ENCODE measurements around the gene GAREM1. TPM values are rescaled to one million over a fixed set of nuclear protein-coding genes. Genes with fewer than 3 reads are reported as not detected.

GAREM1 gene
- total and polyA plus RNA-seq, 2 donors (not counting 1 experiment from before 2014, with no cell fraction given): 0.92 to 1.5 TPM

- TF ChIP-seq EZH2 (IDR thresholded peaks at IDR 0.05; ENCODE audit: low read length, missing control alignments) (no peak), CTCF (conservative IDR thresholded peaks at IDR 0.05 in 1 of 2, IDR thresholded peaks at IDR 0.05 in 1 of 2; ENCODE audit: low read depth in 1 of 2, low read length in 2 of 2) (no peak)
- Histone ChIP-seq H3K9ac (ENCODE audit: insufficient read depth, low read length) (no peak overlapping the region), H3K4me1 (ENCODE audit: control insufficient read depth, extremely low read depth, insufficient read depth, low read length) (no peaks in the 10 kb centered on the region)
These were observed 31.4 kb downstream of the GAREM1 start for GRCh38 chr18:32439241-32439640.

GRCh38 chr18:32438173-32438572 is 32.5 kb downstream of the GAREM1 start:
- H3K9me3 ChIP-seq (ENCODE audit: control insufficient read depth, insufficient read depth, low read depth, low read length): no peaks in the 10 kb centered on the region
- TF ChIP-seq EZH2 (IDR thresholded peaks at IDR 0.05; ENCODE audit: low read length, missing control alignments): no peak
- H3K36me3 ChIP-seq (ENCODE audit: control insufficient read depth, insufficient read depth, low read length): no peaks in the 10 kb centered on the region
- H3K27ac ChIP-seq (ENCODE audit: insufficient read depth, low read length): no peak overlapping the region
- no peaks in the 10 kb centered on the region for H4K20me1 ChIP-seq (ENCODE audit: control insufficient read depth, extremely low read depth, insufficient read depth, low read length)
- no peak overlapping the region for H3K4me2 ChIP-seq (ENCODE audit: extremely low read depth, insufficient read depth, low read length)
- H3K27me3 ChIP-seq (ENCODE audit: control insufficient read depth, insufficient read depth, low read length): no peaks in the 10 kb centered on the region
- H3K4me1 ChIP-seq (ENCODE audit: control insufficient read depth, extremely low read depth, insufficient read depth, low read length): no peaks in the 10 kb centered on the region
- no peak overlapping the region for H3K4me3 ChIP-seq (replicated peaks in 1 of 4; ENCODE audit: control extremely low read depth in 1 of 4, insufficient read depth in 1 of 4, low read depth in 3 of 4, low read length in 4 of 4)
- H3K9ac ChIP-seq (ENCODE audit: insufficient read depth, low read length): no peak overlapping the region
- no peak for DNase-seq (ENCODE audit: low read depth in 2 of 2)
- H3K79me2 ChIP-seq (ENCODE audit: control insufficient read depth, insufficient read depth, low read length): no peaks in the 10 kb centered on the region
- no peak overlapping the region for H2AFZ ChIP-seq (ENCODE audit: low read length)

More at GRCh38 chr18:32439241-32439640, 31.4 kb downstream of the GAREM1 start:
- Histone ChIP-seq H3K79me2 (ENCODE audit: control insufficient read depth, insufficient read depth, low read length) (no peaks in the 10 kb centered on the region), H2AFZ (ENCODE audit: low read length) (no peak overlapping the region), H3K27ac (ENCODE audit: insufficient read depth, low read length) (no peak overlapping the region), H3K27me3 (ENCODE audit: control insufficient read depth, insufficient read depth, low read length) (no peaks in the 10 kb centered on the region), H3K4me2 (ENCODE audit: extremely low read depth, insufficient read depth, low read length) (no peak overlapping the region), H4K20me1 (ENCODE audit: control insufficient read depth, extremely low read depth, insufficient read depth, low read length) (no peaks in the 10 kb centered on the region), H3K36me3 (ENCODE audit: control insufficient read depth, insufficient read depth, low read length) (no peaks in the 10 kb centered on the region), H3K4me3 (replicated peaks in 1 of 4; ENCODE audit: control extremely low read depth in 1 of 4, insufficient read depth in 1 of 4, low read depth in 3 of 4, low read length in 4 of 4) (no peak overlapping the region), H3K9me3 (ENCODE audit: control insufficient read depth, insufficient read depth, low read depth, low read length) (no peaks in the 10 kb centered on the region)
- DNase-seq (ENCODE audit: low read depth in 2 of 2): no peak

- Histone ChIP-seq H2AFZ (ENCODE audit: low read length) (no peak overlapping the region), H3K79me2 (ENCODE audit: control insufficient read depth, insufficient read depth, low read length) (no peaks in the 10 kb centered on the region), H3K36me3 (ENCODE audit: control insufficient read depth, insufficient read depth, low read length) (no peaks in the 10 kb centered on the region), H3K27me3 (ENCODE audit: control insufficient read depth, insufficient read depth, low read length) (no peaks in the 10 kb centered on the region), H3K27ac (ENCODE audit: insufficient read depth, low read length) (no peak overlapping the region), H3K4me3 (replicated peaks in 1 of 4; ENCODE audit: control extremely low read depth in 1 of 4, insufficient read depth in 1 of 4, low read depth in 3 of 4, low read length in 4 of 4) (no peak overlapping the region), H3K4me1 (ENCODE audit: control insufficient read depth, extremely low read depth, insufficient read depth, low read length) (no peaks in the 10 kb centered on the region), H3K9me3 (ENCODE audit: control insufficient read depth, insufficient read depth, low read depth, low read length) (no peaks in the 10 kb centered on the region), H3K4me2 (ENCODE audit: extremely low read depth, insufficient read depth, low read length) (no peak overlapping the region), H4K20me1 (ENCODE audit: control insufficient read depth, extremely low read depth, insufficient read depth, low read length) (no peaks in the 10 kb centered on the region), H3K9ac (ENCODE audit: insufficient read depth, low read length) (no peak overlapping the region)
- TF ChIP-seq EZH2 (IDR thresholded peaks at IDR 0.05; ENCODE audit: low read length, missing control alignments) (no peak), CTCF (conservative IDR thresholded peaks at IDR 0.05 in 1 of 2, IDR thresholded peaks at IDR 0.05 in 1 of 2; ENCODE audit: low read depth in 1 of 2, low read length in 2 of 2) (no peak)
- no peak for DNase-seq (ENCODE audit: low read depth in 2 of 2)
These were observed 33.4 kb downstream of the GAREM1 start for GRCh38 chr18:32437100-32437834.
